H1 (cell line): Measurements from ENCODE around the gene POLR2H. TPM values are rescaled to one million over a fixed set of nuclear protein-coding genes. Genes with fewer than 3 reads are reported as not detected.

Experiments used
- BACH1 ChIP-seq: IDR thresholded peaks from 2 replicates; pipeline ENCODE4 v1.6.1; 2012; ENCODE audit warnings: low read length, improper control_type of control experiment
- CHD2 ChIP-seq: IDR thresholded peaks from 2 replicates; pipeline ENCODE4 v1.6.1; 2012; ENCODE audit warnings: low read length, improper control_type of control experiment
- EGR1 ChIP-seq: IDR thresholded peaks from 2 replicates; pipeline ENCODE4 v1.6.1; 2011; ENCODE audit warnings: low read depth, low read length, borderline replicate concordance
- GTF2F1 ChIP-seq: IDR thresholded peaks from 2 replicates; pipeline ENCODE4 v1.6.1; 2012; ENCODE audit warnings: low read depth, low read length, improper control_type of control experiment, borderline replicate concordance
- JUND ChIP-seq: IDR thresholded peaks from 2 replicates; pipeline ENCODE4 v1.6.1; 2011; ENCODE audit warnings: mild to moderate bottlenecking, improper control_type of control experiment, low read length
- KDM4A ChIP-seq: IDR thresholded peaks from one replicate; pipeline ENCODE4 v1.7.1; 2012; ENCODE audit warnings: low read depth, mild to moderate bottlenecking, moderate library complexity, low read length, inconsistent platforms; ENCODE audit not compliant: severe bottlenecking
- KDM5A ChIP-seq: fragments of 200-600 bp; IDR thresholded peaks from 2 replicates; pipeline ENCODE4 v1.7.1; 2012; ENCODE audit warnings: mild to moderate bottlenecking, low read length, inconsistent platforms, mixed read lengths
- NRF1 ChIP-seq: IDR thresholded peaks from 2 replicates; pipeline ENCODE4 v1.6.1; 2011; ENCODE audit warnings: mild to moderate bottlenecking, low read depth, low read length, improper control_type of control experiment
- SIN3A ChIP-seq, 2 experiments: IDR thresholded peaks in 1 of 2; conservative IDR thresholded peaks in 1 of 2; 2 replicates each; pipeline ENCODE4 v1.6.1; 2011 to 2012; ENCODE audit warnings: low read length in 2 of 2, improper control_type of control experiment in 1 of 2, low read depth in 1 of 2, mild to moderate bottlenecking in 1 of 2
- TAF1 ChIP-seq: IDR thresholded peaks from 2 replicates; pipeline ENCODE4 v1.6.1; 2011; ENCODE audit warnings: mild to moderate bottlenecking, low read depth, low read length
- polyA plus RNA-seq, 7 experiments: library from polyadenylated mRNA; depleted of rRNA in 3 of 7; stranded (reverse) in 5 of 7; unstranded in 2 of 7; fragments of >200 nt in 5 of 7; fragments of 200-250 nt in 2 of 7; gene quantifications; 1 replicate in 5 of 7; 2 replicates in 1 of 7; 4 replicates in 1 of 7; pipeline versions ENCODE4 v1.2.1 to v1.2.3, GENCODE V29; 2011 to 2013; ENCODE audit warnings: missing spikeins in 2 of 7, mixed read lengths in 2 of 7
- total RNA-seq: library from RNA; stranded (reverse); fragmentation: NEBNext Ultra II Directional; extraction: Animal tissue kit (Norgen Biotek cat#: 25700); gene quantifications from 2 replicates; pipeline ENCODE4 v1.2.1, GENCODE V29; 2021
- TF ChIP-seq, protein P1 (sequence below): IDR thresholded peaks from 2 replicates; pipeline ENCODE4 v1.6.1; 2011; ENCODE audit warnings: low read length, improper control_type of control experiment

Gene POLR2H
- total and polyA plus RNA-seq, 2 of the 8 experiments (the other 6 are each of a cell fraction or from before 2014, with no cell fraction given), result 113 to 335 TPM

DNA sequence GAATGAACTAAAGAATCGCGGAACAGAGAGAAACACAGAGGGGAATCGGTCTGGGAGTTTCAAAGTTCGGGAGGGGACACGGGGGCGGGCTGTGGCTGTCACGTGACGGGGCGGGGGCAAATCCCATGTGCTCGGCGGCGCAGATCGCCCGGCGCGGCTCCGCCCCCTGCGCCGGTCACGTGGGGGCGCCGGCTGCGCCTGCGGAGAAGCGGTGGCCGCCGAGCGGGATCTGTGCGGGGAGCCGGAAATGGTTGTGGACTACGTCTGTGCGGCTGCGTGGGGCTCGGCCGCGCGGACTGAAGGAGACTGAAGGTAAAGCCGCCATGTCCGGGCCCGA is 47.2 kb upstream of the POLR2H start, which contains the start of gene EIF4G1 (continued):
- 0 out of 2 replicates have a peak, but pooled peaks have one; percentile 39 for TF ChIP-seq GTF2F1
- TF ChIP-seq EGR1, result peak; percentile 56; the same call in 1 of the 2 replicates
- TF ChIP-seq SIN3A (conservative IDR thresholded peaks at IDR 0.05 in 1 of 2, IDR thresholded peaks at IDR 0.05 in 1 of 2; ENCODE audit: low read depth in 1 of 2, low read length in 2 of 2), result 0 out of 4 replicates have a peak, but pooled peaks have one; percentile 70 to 75
- TF ChIP-seq, protein P1, sequence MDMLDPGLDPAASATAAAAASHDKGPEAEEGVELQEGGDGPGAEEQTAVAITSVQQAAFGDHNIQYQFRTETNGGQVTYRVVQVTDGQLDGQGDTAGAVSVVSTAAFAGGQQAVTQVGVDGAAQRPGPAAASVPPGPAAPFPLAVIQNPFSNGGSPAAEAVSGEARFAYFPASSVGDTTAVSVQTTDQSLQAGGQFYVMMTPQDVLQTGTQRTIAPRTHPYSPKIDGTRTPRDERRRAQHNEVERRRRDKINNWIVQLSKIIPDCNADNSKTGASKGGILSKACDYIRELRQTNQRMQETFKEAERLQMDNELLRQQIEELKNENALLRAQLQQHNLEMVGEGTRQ, result peak; percentile 98
- peak; percentile 53 for TF ChIP-seq NRF1
- TF ChIP-seq KDM5A, result no peak
- TF ChIP-seq TAF1, result peak; percentile 91
- no peak for TF ChIP-seq CHD2
- no peak for TF ChIP-seq JUND
- no peak for TF ChIP-seq BACH1
- TF ChIP-seq KDM4A, result peak; percentile 30
